ENCODE measurements around the gene PHACTR2. TPM values are rescaled to one million over a fixed set of nuclear protein-coding genes. Genes with fewer than 3 reads are reported as not detected.

The PHACTR2 gene
- total RNA-seq, 4 donors from 2014 or later: 76.2 to 110 (median 98.2) TPM

- DNase-seq (ENCODE audit: low spot score in 2 of 2): no peak
Observed at GRCh38 chr6:143673669-143674068, 4.1 kb upstream of the PHACTR2 start.

GRCh38 chr6:143674483-143675381, 3.0 kb upstream of the PHACTR2 start:
- H3K27ac ChIP-seq: peak overlapping the region in 1 of 4 donors; percentile 18
- DNase-seq (ENCODE audit: low spot score in 2 of 2): no peak
- WGBS, 2 donors: 86 to 89% methylated on average over 3 of the region's 3 CpGs

More at GRCh38 chr6:143673669-143674068, 4.1 kb upstream of the PHACTR2 start:
- Histone ChIP-seq H3K27me3 (no peaks in the 10 kb centered on the region), H3K27ac (peak overlapping the region in 1 of 4 donors; percentile 18), H3K4me1 (peaks cover 0 to 26% (median 0%) of the 10 kb centered on the region in 4 donors), H3K9me3 (peaks cover 0 to 3% (median 0%) of the 10 kb centered on the region in 4 donors), H3K4me3 (no peak overlapping the region), H3K36me3 (no peaks in the 10 kb centered on the region)
- TF ChIP-seq POLR2A (IDR thresholded peaks at IDR 0.05): no peak
- WGBS, 2 donors: 43 to 44% methylated on average over 4 of the region's 4 CpGs

GRCh38 chr6:143675382-143675900, 2.3 kb upstream of the PHACTR2 start:
- no peaks in the 10 kb centered on the region for H3K36me3 ChIP-seq
- H3K9me3 ChIP-seq: no peaks in the 10 kb centered on the region
- TF ChIP-seq EP300 (IDR thresholded peaks at IDR 0.05) (no peak), POLR2A (IDR thresholded peaks at IDR 0.05) (no peak), CTCF (IDR thresholded peaks at IDR 0.05) (no peak)
- DNase-seq (ENCODE audit: low spot score in 2 of 2): no peak
- no peak overlapping the region for H3K27ac ChIP-seq
- no peak overlapping the region for H3K4me3 ChIP-seq
- no peaks in the 10 kb centered on the region for H3K27me3 ChIP-seq
- peaks cover 0 to 31% (median 0%) of the 10 kb centered on the region in 4 donors for H3K4me1 ChIP-seq

More at GRCh38 chr6:143674483-143675381, 3.0 kb upstream of the PHACTR2 start:
- Histone ChIP-seq H3K9me3 (no peaks in the 10 kb centered on the region), H3K4me3 (no peak overlapping the region), H3K36me3 (no peaks in the 10 kb centered on the region), H3K27me3 (no peaks in the 10 kb centered on the region), H3K4me1 (peaks cover 0 to 31% (median 0%) of the 10 kb centered on the region in 4 donors)
- TF ChIP-seq CTCF (IDR thresholded peaks at IDR 0.05) (no peak), EP300 (IDR thresholded peaks at IDR 0.05) (no peak), POLR2A (IDR thresholded peaks at IDR 0.05) (no peak)

- DNase-seq (ENCODE audit: low spot score in 2 of 2): no peak
- WGBS, 2 donors: 50 to 58% methylated on average over 1 of the region's 1 CpG
- Histone ChIP-seq H3K4me1 (peaks cover 0 to 31% (median 0%) of the 10 kb centered on the region in 4 donors), H3K27me3 (no peaks in the 10 kb centered on the region), H3K27ac (peak overlapping the region in 2 of 4 donors; percentile 2 to 86), H3K9me3 (no peaks in the 10 kb centered on the region), H3K4me3 (no peak overlapping the region), H3K36me3 (no peaks in the 10 kb centered on the region)
- TF ChIP-seq POLR2A (IDR thresholded peaks at IDR 0.05) (no peak), CTCF (IDR thresholded peaks at IDR 0.05) (no peak), EP300 (IDR thresholded peaks at IDR 0.05) (no peak)
Observed at GRCh38 chr6:143675946-143676345, 1.8 kb upstream of the PHACTR2 start.

GRCh38 chr6:143676437-143677045, 1.2 kb upstream of the PHACTR2 start:
- DNase-seq (ENCODE audit: low spot score in 2 of 2): no peak
- no peaks in the 10 kb centered on the region for H3K9me3 ChIP-seq
- H3K4me3 ChIP-seq: no peak overlapping the region
- no peaks in the 10 kb centered on the region for H3K36me3 ChIP-seq
- TF ChIP-seq CTCF (IDR thresholded peaks at IDR 0.05) (no peak), POLR2A (IDR thresholded peaks at IDR 0.05) (no peak), EP300 (IDR thresholded peaks at IDR 0.05) (no peak)
- H3K27ac ChIP-seq: peak overlapping the region in 2 of 4 donors; percentile 2 to 86
- no peaks in the 10 kb centered on the region for H3K27me3 ChIP-seq
- peaks cover 0 to 31% (median 0%) of the 10 kb centered on the region in 4 donors for H3K4me1 ChIP-seq
- 85 to 89% methylated on average over 4 of the region's 4 CpGs for WGBS, 2 donors

Measured in tibial nerve (tissue), 4 donors.